Hindlimb muscle (tissue), 1 donor: ENCODE data around the gene DENND2C. TPM values are rescaled to one million over a fixed set of nuclear protein-coding genes. Genes with fewer than 3 reads are reported as not detected.

Experiments
- DNase-seq: peaks from one replicate; pipeline ENCODE4 v3.0.0-alpha.2; 2013
- polyA plus RNA-seq: library from polyadenylated mRNA; unstranded; fragments of 120-200 nt; gene quantifications from one replicate; pipeline ENCODE4 v1.2.1, GENCODE V29; 2013; ENCODE audit not compliant: insufficient read length

DENND2C gene
- polyA plus RNA-seq, 1 donor, result 10.1 TPM

GRCh38 chr1:114545315-114545714 is 124.5 kb downstream of the DENND2C start:
- no peak for DNase-seq

- DNase-seq, result no peak
These were observed 129.0 kb downstream of the DENND2C start for GRCh38 chr1:114540821-114541220.

GRCh38 chr1:114540272-114540671 is 129.6 kb downstream of the DENND2C start:
- DNase-seq, result no peak

- DNase-seq, result no peak
These were observed 133.8 kb downstream of the DENND2C start for GRCh38 chr1:114536043-114536442.

- DNase-seq, result no peak
These were observed 134.4 kb downstream of the DENND2C start for GRCh38 chr1:114535401-114535800.

Other genes starting within 250 kb of the DENND2C start
- 19.3 TPM for gene TRIM33, start 158.8 kb downstream of the DENND2C start, polyA plus RNA-seq
- gene BCAS2, start 88.4 kb downstream of the DENND2C start, polyA plus RNA-seq, result 22.7 TPM
- 142 TPM for gene AMPD1, start 25.5 kb upstream of the DENND2C start, polyA plus RNA-seq
- gene NRAS, start 46.7 kb upstream of the DENND2C start, polyA plus RNA-seq, result 46.5 TPM
- gene CSDE1, start 87.9 kb upstream of the DENND2C start, polyA plus RNA-seq, result 432 TPM
- gene SIKE1, start 110.6 kb upstream of the DENND2C start, polyA plus RNA-seq, result 25.3 TPM
- gene SYCP1, start 184.8 kb upstream of the DENND2C start, polyA plus RNA-seq, result not detected